NCI-H1694 treated with DMSO at 0.1 percent for 48 hours (cell line): ENCODE measurements around the gene SYVN1.
"Not testable (repeated sequence)": the region's sequence is repeated elsewhere in the genome, so short reads cannot be mapped to it uniquely, and the experiment has no call there.

Source experiments
- DNase-seq: peaks from one replicate; lab custom pipeline; 2025; lab: John Stamatoyannopoulos, UW

The SYVN1 gene

DNA sequence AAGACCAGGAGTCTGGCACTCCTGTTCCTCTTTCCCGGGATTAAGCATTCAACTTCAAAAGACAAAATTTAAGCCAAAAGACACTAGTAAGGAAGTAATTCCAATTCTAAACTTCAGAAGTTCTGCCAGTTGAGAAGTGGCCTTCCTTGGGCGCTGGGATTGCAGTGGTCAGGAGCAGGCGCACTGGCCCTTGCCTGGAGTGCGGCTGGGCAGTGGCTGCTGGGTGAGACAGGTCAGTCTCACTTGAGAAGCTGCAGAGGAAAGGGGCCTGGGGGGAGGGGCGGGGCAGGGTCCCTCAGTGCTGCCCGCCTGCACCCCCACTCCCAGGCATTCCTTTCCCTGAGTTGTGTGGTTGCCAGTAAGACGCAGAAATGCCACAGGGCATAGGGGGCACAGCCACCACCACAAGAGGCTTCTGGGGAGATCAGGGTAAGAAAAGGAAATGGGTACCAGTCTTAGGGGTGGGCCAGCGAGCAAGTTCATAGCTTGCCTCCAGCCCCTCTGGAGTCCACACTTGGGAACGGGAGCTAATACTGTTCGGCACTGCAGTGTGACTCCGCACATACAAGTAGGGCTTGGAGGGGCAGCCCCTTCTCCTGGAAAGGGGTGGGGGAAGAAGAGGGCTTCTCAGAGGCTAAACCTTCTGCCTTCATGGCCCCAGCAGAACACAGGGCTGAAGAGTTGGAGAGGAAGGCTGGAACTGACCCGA is 6.7 kb downstream of the SYVN1 start:
- no peak for DNase-seq

DNA sequence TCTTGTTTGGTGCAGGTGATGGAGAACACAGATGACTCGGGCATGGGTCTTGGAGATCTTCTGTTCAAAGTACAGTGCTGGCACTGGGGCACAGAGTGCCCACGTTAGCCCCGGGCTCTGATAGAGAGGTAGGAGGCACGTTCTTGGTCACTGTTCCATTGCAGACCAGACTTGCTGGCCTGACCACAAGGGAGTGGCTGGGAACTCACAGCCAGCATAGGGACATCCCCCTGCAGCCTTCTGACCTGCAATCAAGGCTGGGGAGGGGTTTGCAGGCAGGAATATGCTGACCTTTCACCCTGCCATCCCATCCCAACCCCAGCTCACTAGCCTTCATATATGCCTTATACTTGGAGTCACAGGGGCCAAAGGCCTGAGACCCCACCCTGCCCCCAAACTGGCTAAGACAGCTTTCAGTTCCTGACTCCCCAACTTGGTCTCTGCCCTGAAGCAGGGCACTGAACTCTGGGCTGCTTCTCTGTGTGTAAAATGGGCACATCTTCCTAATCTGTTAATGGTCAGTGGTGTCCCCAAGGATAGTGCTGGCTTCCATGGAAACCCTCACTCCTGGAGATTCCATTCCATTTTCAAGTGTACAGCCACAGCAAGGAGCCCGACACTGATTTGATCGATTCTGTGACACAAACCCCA is 7.6 kb downstream of the SYVN1 start:
- DNase-seq = no peak

DNA sequence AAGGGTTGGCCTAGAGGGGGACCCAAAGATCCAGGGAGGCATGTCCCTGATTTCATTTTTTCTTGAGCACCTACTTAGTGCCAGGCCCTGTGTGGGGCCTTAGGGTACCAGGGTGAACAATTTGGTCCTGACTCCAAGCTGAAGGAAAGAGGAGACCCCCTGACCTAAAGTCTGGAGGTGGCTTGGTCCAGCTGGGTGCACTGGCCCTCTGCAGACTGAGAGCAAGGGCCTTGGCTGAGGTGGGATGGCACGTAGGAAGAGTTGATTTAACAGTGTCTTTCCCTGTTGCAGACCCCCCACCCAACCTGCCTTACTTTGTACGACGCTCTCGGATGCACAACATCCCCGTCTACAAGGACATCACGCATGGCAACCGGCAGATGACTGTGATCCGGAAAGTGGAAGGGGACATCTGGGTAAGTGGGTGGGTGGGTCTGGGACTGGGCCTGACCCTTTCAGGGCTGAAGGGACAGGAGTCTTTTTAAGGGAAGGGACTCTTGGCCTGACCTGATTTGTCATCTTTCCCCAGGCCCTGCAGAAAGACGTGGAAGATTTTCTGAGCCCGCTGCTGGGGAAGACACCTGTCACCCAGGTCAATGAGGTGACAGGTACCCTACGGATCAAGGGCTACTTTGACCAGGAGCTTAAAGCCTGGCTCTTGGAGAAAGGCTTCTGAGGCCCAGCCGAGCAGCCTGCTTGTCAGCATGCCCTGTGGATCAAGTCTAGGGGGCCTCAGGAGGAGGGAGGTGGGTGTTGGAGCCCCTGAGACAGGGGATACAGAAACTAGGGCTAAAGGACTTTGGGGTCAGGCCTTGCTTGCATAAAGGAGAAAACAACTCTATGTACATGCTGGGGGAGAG is 8.9 kb downstream of the SYVN1 start:
- no peak for DNase-seq

DNA sequence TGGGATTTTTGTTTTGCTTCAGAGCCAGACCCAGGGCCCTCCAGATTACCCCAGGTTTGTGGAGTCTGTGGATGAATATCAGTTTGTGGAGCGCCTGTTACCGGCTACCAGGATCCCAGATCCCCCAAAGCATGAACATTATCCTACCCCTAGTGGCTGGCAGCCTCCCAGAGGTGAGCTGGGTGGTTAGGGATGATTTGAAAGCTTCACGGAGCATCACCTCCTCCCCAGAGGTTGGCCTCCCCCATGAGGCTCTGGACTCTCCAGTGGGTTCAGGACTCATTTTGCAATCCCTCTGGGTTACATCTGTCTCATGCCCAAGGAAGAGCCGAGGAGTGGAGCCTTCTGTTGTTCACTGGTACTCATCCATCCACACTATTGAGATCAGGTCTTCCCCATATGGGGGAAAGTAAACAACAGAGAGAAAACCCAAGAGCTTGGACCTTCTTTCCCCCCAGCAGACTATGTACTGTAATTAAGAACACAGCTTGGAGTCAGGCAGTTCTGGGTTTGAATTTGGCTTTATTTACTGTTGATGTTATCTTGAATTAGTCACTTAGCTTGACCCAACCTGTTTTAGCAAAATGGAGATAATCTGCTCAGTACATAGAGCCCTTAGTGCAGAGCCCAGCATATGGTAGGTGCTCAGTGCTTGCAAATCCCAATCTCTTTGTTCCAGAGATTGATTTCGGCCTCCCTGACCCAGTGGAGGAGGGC is 9.7 kb downstream of the SYVN1 start:
- DNase-seq = no peak

DNA sequence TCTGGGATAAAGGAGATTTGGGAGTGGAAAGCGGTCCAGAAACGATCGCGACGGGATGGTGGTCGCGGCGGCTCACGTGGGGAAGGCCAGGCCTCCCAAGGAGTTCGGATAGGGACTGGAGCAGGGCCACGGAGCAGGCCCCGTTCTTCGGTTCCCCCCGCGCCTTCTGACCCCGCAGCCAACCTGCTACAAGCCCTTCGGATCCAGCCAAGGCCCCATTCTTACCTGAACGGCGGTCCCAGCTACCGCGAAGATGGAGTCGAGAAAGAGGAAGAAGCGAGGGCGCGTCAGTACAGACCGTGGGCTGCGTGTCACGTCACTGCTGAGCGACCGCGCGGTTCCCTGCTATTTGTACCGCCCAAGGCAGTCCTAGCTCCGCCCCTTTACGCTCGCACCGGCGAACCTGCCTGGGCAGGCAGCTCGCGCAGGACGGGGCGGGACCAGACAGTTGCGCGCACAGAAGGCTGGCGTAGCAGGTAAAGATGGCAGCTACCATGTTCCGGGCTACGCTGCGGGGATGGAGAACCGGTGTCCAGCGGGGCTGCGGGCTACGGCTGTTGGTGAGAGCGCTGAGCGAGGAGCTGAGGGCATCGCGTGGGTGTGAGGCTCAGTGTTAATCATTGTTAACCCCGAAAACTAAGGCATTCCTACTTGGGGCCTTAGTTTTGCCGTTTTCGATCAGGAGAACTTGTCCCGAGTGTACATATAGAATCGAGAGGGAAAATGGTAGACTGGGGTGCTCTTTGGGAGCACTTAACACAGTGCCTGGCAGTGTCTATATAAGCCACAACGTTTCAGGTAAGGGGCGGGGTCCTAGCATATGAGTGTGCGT is 12.2 kb downstream of the SYVN1 start, which contains the start of the genes FAU and MRPL49:
Gene FAU (minus strand): TSS at position 270 of the 832 bp plus-strand sequence. CDS start 321 bp downstream, outside the sequence.
Gene MRPL49 (plus strand): TSS at position 457 of the 832 bp plus-strand sequence. CDS start 26 bp downstream, at position 483.
- peak; percentile 93 for DNase-seq

DNA sequence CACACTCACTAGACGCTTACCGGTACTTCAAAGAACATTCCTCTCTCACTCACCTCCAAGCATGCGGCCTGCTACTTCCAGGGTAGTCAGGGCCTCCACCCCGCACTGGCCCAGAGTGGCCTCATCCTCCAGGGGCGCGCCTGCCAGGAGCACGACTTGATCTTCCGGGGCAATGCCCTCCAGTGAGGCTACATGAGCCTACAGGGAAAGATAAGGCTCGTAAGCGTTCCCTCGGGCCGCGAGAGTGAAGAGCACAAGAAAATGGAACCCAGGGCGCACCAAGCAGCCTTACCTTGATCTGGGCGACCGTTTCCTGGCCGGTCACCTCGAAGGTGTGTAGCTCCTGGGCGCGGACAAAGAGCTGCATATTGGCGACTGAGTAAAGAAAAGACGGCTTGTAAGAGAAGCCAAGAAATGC is 12.9 kb downstream of the SYVN1 start:
- DNase-seq = no peak

DNA sequence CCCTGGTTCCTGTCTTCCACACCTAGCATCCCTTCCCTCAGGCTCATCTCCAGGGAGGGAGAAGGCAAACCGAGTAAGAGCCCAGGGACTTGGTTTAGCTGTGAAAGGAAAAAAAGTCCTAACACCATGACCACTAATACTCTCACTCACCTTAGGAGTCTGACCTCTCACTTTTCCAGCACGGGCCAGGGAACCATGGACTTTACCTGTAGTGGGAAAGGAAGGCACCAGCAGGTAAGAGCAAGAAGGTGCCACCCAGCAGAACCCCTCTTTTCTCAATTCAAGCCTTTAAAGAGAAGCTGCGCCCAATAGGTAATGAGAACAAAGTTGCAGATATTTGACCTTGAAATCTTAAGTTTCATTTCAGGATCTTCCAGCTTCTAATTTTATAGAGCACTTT is 13.5 kb downstream of the SYVN1 start:
- no peak for DNase-seq

DNA sequence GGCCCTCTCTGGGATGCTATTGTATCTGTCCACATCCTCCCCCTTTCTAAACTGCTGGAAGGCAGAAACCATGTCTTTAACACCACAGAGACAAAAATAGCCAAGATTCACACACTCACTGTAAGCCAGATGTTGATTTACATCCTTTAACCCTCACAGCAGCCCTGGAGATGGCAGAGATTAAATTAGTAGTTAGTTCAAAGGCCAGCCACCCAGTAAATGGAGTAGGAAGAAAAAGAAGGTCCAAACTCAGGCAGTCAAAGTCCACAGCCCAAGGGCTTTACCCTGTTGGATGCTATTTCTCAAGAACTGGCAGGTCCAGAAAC is 14.7 kb downstream of the SYVN1 start:
- no peak for DNase-seq

DNA sequence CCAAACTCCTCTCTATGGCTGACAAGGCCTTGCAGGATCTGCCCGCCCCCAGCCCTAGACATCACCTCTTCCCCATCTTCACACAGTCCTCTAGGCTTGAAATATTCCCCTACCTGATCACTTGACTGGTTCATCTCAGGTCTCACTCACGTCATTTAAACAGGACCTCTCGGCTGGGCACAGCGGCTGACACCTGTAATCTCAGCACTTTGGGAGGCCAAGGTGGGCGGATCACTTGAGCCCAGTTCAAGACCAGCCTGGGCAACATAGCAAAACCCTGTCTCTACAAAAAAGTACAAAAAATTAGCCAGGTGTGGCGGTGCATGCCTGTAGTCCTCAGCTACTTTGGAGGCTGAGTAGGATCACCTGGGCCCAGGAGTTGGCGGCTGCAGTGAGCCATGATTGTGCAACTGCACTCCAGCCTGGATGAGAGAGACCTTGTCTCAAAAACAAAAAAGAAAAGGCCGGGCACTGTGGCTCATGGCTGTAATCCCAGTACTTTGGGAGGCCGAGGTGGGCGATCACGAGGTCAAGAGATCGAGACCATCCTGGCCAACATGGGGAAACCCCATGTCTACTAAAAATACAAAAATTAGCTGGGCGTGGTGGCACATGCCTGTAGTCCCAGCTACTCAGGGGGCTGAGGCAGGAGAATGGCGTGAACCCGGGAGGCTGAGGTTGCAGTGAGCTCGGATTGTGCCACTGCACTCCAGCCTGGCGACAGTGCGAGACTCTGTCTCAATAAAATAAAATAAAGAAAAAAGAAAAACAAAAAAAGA is 15.2 kb downstream of the SYVN1 start:
- DNase-seq = not testable (repeated sequence)

DNA sequence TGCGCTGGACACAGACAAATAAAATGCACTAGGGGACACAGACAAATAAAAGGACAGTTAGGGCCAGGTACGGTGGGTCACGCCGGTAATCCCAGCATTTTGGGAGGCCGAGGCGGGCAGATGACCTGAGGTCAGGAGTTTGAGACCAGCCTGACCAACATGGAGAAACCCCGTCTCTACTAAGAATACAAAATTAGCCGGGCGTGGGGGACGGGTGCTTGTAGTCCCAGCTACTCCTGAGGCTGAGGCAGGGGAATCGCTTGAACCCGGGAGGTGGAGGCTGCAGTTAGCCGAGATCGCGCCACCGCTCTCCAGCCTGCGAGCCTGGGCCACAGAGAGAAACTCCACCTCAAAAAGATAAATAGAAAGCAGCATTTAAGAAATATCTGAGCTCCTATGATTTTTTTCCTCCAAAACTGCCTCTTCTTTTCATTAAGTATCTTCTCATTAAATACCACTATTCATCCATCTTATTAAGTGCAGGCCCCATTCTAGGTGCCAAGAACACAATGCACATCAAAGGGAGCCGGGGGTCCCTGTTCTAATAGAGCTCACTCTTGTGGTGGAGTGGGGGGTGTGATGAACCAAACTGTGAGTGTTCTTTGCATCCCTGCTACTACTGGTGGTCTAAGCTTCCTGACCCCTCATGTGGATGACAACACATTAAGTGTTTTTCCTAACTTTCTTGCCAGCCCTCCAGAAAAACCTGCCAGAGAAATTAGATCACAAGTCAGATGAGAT is 16.1 kb downstream of the SYVN1 start:
- no peak for DNase-seq

DNA sequence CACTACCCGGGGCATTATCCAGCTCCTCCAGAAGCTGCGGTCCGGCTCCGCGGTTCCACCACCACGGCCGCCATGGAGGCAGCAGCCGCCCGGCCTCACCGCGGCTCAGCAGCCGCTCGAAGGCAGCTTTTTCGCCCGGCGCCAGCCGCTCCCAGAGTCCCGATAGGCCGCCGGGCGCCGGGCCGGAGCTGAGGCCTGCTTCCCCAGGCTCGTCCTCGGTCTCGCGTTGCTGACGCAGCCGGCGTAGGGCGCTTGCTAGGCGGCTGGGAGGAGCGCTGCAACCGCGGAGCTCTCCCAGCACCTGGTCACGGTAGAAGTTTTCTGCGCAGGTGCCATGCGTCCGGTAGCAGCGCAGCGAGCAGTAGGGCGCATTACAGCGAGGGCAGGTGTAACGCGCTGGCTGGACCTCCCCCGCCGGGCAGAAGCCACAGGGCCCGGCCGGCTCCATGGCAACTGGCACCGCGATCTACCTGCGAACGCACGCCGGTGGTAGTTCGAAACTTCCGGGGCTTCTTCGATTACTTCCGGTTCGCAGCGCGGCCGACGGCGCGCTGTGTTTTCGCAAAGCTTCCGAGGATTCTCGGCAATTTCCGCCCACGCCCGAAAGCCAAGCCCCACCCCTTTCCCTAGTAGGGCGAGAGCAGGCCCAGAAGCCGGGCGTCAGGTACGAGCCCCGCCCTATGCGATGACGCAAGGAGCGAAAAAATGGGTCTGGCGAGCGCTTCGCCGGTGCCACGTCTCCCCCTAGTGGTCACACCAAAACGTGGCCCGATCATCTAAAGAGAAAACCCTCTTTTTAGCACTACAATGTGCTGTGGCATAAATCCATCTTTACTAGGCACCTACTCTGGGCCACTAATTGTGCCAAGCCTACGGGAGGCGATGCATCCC is 16.9 kb downstream of the SYVN1 start, which contains the start of gene ZNHIT2:
Gene ZNHIT2 (minus strand): TSS at position 496 of the 891 bp plus-strand sequence. CDS start 48 bp downstream, at position 448.
- peak; percentile 94 for DNase-seq

DNA sequence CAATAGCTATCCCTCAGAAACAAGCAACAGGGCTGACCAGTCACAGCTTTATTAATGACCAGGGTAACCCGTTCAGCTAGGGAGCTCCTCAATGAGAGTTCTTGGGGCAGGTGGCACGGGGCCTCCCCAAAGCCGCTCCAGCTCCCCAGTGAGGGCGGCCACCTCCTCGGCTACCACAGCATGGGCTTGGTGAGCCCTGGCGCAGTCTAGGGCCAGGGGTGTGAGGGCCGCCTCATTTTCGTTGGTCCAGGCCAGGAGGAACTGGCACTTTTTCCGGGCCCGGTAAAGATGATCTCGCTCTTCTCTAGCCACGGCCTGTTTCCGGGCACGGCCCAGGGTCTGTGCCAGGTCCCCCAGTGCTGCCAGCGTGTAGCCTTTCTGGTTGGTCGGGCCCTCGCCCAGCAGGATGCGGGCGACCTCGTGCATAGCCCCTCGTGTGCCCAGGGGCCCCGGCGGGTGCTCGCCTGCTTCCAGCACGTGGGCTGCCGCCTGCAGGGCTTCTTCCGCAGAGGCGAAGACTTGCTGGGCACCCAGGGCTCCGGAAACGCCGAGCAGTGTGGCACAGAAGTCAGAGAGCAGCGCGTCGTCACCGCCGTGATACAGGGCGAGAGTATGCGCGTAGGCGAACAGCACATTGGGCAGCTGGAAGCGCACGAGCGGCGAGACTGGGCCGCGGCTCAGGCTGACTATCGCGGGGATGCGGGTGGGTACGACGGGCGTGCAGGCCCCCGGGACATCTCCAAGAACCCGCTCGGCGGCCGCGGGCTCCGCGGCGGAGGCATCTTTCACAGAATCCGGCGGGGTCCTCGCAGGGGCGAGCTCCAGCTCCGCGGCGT is 17.7 kb downstream of the SYVN1 start:
- no peak for DNase-seq

DNA sequence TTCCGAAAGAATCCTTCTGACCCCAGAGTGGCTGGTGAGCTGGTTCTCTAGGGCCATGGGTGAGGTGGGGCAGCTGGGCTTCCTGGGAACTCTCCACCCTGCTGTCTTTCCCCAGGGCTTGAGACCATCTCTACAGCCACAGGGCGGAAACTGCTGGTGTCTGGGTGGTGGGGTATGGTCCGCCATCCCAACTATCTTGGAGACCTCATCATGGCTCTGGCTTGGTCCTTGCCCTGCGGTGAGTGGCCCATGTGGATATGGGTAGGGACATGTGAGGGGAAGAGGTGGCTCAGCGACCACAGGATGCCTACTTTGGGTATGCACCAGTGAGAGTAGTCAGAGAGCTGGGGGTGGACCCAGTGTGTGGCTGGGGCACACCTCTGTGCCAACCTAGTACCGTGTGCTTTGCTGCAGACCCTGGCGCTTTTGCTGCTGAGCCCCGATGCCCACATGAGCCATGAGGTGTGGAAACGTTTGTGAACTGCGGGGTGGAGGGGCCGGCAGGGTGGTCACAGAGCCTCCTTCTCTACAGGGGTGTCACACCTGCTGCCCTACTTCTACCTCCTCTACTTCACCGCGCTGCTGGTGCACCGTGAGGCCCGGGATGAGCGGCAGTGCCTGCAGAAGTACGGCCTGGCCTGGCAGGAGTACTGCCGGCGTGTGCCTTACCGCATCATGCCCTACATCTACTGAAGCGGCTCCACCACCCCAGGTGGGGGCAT is 18.8 kb downstream of the SYVN1 start:
- DNase-seq = no peak

DNA sequence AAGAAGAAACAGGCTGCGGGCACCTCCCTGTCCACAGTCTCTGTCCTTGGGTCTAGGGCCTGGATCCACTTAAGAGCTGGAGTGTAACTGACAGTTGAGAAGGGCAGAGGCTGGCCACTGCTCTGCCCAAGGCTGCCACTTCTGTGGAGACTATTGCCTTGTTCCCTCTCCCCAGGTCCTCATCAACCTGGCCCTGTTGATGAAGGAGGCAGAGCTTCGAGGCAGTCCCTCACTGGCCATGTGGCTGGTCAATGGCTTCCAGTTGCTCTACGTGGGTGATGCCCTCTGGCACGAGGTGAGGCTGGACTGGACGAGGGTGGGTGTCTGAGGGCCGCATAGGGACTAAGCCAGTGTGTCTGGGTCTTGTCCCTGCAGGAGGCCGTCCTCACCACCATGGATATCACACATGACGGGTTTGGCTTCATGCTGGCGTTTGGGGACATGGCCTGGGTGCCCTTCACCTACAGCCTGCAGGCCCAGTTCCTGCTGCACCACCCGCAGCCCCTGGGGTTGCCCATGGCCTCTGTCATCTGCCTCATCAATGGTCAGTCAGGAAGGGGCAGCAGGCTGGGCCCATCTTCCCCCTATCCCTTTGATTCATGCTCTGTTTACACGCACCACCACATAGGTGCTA is 19.7 kb downstream of the SYVN1 start:
- DNase-seq = no peak

DNA sequence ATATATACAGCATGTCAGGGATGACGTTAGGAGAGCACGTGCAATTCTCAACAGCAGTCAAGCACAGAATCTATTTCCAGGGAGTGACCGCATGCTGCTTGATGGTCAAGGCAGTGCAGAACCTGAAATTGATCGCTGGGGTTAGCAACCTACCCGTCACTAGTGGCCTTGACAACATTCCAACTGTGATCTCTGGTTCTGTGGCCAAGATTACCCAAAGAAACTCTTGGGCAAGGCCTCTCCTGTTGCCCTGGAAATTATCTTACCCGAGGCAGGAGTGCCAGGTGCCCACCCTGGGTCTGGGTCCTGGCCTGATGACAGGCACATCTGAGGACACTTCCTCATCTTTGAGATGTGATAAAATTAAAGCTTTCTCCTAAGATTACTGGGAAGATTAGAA is 20.5 kb downstream of the SYVN1 start:
- no peak for DNase-seq

DNA sequence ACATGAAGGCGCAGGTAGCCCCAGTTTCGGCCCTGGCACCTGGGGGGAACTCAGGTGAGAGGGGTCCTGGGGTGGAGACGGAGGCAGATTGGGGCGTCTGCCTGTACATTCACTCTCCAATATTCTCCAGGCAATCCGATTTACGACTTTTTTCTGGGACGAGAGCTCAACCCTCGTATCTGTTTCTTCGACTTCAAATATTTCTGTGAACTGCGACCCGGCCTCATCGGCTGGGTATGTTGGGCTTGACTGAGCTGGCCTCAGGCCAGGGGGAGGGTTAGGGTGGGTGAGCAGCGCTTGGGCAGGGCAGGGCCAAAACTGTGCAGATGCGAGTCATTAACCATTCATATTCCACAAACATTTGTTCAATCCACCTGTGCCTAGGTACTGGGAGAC is 21.0 kb downstream of the SYVN1 start:
- no peak for DNase-seq
